Neural progenitor cell (in vitro differentiated cells): ENCODE measurements around the gene NDUFS1.

ENCODE experiments used
- CTCF ChIP-seq: fragments of 200-600 bp; sonication (generic); IDR thresholded peaks from 2 replicates; pipeline ENCODE4 v1.5.1; 2017; ENCODE audit warnings: antibody characterized with exemption, mild to moderate bottlenecking
- EZH2 ChIP-seq: fragments of 200-600 bp; sonication (generic); IDR thresholded peaks from 2 replicates; pipeline ENCODE4 v1.6.1; 2017; ENCODE audit warnings: antibody characterized with exemption, mild to moderate bottlenecking, moderate library complexity

- no peak for TF ChIP-seq EZH2
- TF ChIP-seq CTCF: peak; percentile 58
These were observed 73.3 kb downstream of the NDUFS1 start, which contains the start of gene INO80D for GRCh38 chr2:206085742-206086445.
